Sigmoid colon (tissue), 7 donors: ENCODE data around the gene JAKMIP1. TPM values are rescaled to one million over a fixed set of nuclear protein-coding genes. Genes with fewer than 3 reads are reported as not detected.

Source experiments
- DNase-seq: peaks from one replicate; pipeline ENCODE4 v3.0.0-alpha.2; 2019
- H3K27ac ChIP-seq, 4 donors: fragments of 200-600 bp; sonication (generic); one replicate each; pipeline ENCODE4 v1.5.1; 2016 to 2019; ENCODE audit warnings: mild to moderate bottlenecking in 1 of 4
- H3K27me3 ChIP-seq, 3 donors: fragments of 200-600 bp; sonication (generic); one replicate each; pipeline ENCODE4 v1.5.1; 2019; ENCODE audit warnings: mild to moderate bottlenecking in 1 of 3
- H3K36me3 ChIP-seq, 4 donors: fragments of 200-600 bp; sonication (generic); one replicate each; pipeline ENCODE4 v1.5.1; 2016 to 2019
- H3K4me1 ChIP-seq, 4 donors: fragments of 200-600 bp; sonication (generic); one replicate each; pipeline ENCODE4 v1.5.1; 2017 to 2019
- H3K4me3 ChIP-seq, 4 donors: fragments of 200-600 bp; sonication (generic); one replicate each; pipeline ENCODE4 v1.5.1; 2017 to 2019; ENCODE audit warnings: mild to moderate bottlenecking in 2 of 4, moderate library complexity in 1 of 4
- H3K9me3 ChIP-seq, 4 donors: fragments of 200-600 bp in 3 of 4; sonication (generic) in 3 of 4; one replicate each; pipeline versions ENCODE4 v1.5.1 to v1.6.1; 2013 to 2019
- CTCF ChIP-seq, 4 experiments: fragments of 450-650 bp in 3 of 4; fragments of 200-600 bp in 1 of 4; IDR thresholded peaks; one replicate each; pipeline ENCODE4 v1.5.1; 2016 to 2019; ENCODE audit warnings: antibody characterized with exemption in 4 of 4, mild to moderate bottlenecking in 3 of 4, moderate library complexity in 2 of 4
- EP300 ChIP-seq, 4 donors: sonication (generic); formaldehyde crosslinking; IDR thresholded peaks; one replicate each; pipeline ENCODE4 v1.6.1; 2017; ENCODE audit warnings: antibody characterized with exemption in 4 of 4
- POLR2A ChIP-seq, 2 donors: fragments of 450-650 bp; IDR thresholded peaks; one replicate each; pipeline ENCODE4 v1.6.1; 2016; ENCODE audit warnings: antibody characterized with exemption in 2 of 2, mild to moderate bottlenecking in 2 of 2, moderate library complexity in 2 of 2
- POLR2AphosphoS5 ChIP-seq, 4 donors: sonication (generic); formaldehyde crosslinking; IDR thresholded peaks; one replicate each; pipeline ENCODE4 v1.6.1; 2017; ENCODE audit warnings: antibody characterized with exemption in 4 of 4
- WGBS, 2 donors: extraction: QIAGEN DNeasy Blood & Tissue Kit; methylation state at CpG; one replicate each; pipeline ENCODE4 v1.1.7; 2013; 5-methylcytosine and 5-hydroxymethylcytosine counted together
- intact Hi-C: fragments of 100-400 bp; cut with DNase I; formaldehyde crosslinking; loops from one replicate; pipeline ENCODE4 v1.15.1; 2023
- polyA plus RNA-seq, 3 donors: library from polyadenylated mRNA; stranded (reverse); fragments of 200-250 nt; gene quantifications; one replicate each; pipeline ENCODE4 v1.2.3, GENCODE V29; 2013
- total RNA-seq, 4 donors: library from RNA; depleted of rRNA; stranded (reverse); fragments of >200 nt; gene quantifications; one replicate each; pipeline ENCODE4 v1.1.0, GENCODE V29; 2016
- donor health status: healthy with polysubstance abuse.
- donor health status: Bipolar disorder and iron deficiency.
- donor health status: healthy.

The JAKMIP1 gene
- total and polyA plus RNA-seq, 7 donors, result 0.49 to 3.9 (median 1.8) TPM; not detected in 2

GRCh38 chr4:5992171-5992827 lies 208.1 kb downstream of the JAKMIP1 start:
- no peaks in the 10 kb centered on the region for H3K4me1 ChIP-seq
- H3K27ac ChIP-seq, result no peak overlapping the region
- H3K27me3 ChIP-seq, result peaks cover 0 to 53% (median 0%) of the 10 kb centered on the region in 3 donors
- no peak overlapping the region for H3K4me3 ChIP-seq
- DNase-seq, result peak; percentile 48
- no peaks in the 10 kb centered on the region for H3K36me3 ChIP-seq
- WGBS, 2 donors, result 77 to 81% methylated on average over 17 of the region's 17 CpGs
- H3K9me3 ChIP-seq, result no peaks in the 10 kb centered on the region
- TF ChIP-seq POLR2AphosphoS5 (IDR thresholded peaks at IDR 0.05), result no peak
- TF ChIP-seq EP300 (IDR thresholded peaks at IDR 0.05), result no peak
- no peak for TF ChIP-seq CTCF (IDR thresholded peaks at IDR 0.05)
- no peak for TF ChIP-seq POLR2A (IDR thresholded peaks at IDR 0.05)
- intact Hi-C loops, result no loop called here

DNA sequence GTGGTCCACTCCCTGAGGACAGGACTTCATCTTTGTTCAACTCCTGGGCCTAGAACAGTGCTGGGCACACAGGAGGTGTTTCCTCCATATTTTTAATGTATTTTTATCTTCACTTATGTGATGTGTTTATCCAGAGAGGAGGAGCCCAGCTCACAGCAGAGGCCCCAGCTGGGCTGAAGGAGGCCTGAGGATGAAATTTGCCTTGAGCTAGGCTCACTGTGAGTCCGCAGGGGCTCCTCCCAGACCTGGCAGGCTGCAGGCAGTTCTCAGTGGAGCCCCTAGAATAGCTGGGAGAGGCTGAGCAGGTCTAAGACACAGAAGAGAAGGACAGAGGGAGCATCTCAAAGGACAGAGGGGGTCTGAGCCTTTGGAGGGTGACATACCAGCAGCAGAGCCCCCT lies 208.9 kb downstream of the JAKMIP1 start:
- peaks cover 0 to 53% (median 0%) of the 10 kb centered on the region in 3 donors for H3K27me3 ChIP-seq
- WGBS, 2 donors, result 15 to 42% methylated on average over 1 of the region's 1 CpG
- no peak for TF ChIP-seq POLR2A (IDR thresholded peaks at IDR 0.05)
- TF ChIP-seq EP300 (IDR thresholded peaks at IDR 0.05), result no peak
- no peak for TF ChIP-seq CTCF (IDR thresholded peaks at IDR 0.05)
- no peak for TF ChIP-seq POLR2AphosphoS5 (IDR thresholded peaks at IDR 0.05)
- intact Hi-C loops, result no loop called here
- H3K27ac ChIP-seq, result no peak overlapping the region
- no peaks in the 10 kb centered on the region for H3K4me1 ChIP-seq
- no peaks in the 10 kb centered on the region for H3K9me3 ChIP-seq
- no peak overlapping the region for H3K4me3 ChIP-seq
- DNase-seq, result peak; percentile 15
- no peaks in the 10 kb centered on the region for H3K36me3 ChIP-seq

DNA sequence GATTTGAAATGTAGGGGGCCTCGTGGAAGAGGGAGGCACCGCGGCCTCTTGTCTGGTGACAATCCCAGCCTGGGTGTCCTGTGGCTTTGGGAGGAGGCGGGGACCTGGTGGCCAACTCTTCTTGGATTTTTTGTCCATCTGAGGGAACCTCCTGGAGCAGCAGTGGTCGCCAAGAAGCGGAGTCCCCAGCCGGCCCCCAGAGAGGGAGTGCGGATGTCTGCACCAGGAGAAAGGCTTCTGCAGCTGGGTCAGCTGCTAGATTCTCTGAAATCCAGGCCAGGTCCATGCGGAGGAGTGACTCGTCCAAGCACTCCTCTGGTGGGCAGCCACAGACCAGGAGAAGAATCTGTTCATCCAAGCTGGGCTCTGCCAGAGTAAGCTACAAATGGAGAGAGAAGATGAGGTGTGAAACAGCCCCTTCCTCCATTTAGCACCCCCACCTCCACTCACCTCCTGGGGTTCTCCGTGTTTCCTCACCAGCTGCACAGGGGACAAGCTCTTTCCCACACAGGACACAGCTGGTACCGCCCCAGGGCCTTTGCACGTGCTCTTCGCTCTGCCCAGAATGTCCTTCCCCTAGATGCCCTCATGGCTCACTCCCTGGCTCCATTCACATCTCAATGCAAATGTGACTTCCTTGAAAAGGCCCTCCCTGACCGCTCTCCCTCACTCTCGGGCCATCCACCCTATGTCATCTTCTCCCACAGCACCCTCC lies 209.7 kb downstream of the JAKMIP1 start:
- no peaks in the 10 kb centered on the region for H3K36me3 ChIP-seq
- no peaks in the 10 kb centered on the region for H3K4me1 ChIP-seq
- intact Hi-C loops, result no loop called here
- DNase-seq, result peak; percentile 52
- no peak overlapping the region for H3K4me3 ChIP-seq
- peaks cover 0 to 47% (median 0%) of the 10 kb centered on the region in 3 donors for H3K27me3 ChIP-seq
- no peaks in the 10 kb centered on the region for H3K9me3 ChIP-seq
- 83 to 84% methylated on average over 16 of the region's 16 CpGs for WGBS, 2 donors
- TF ChIP-seq EP300 (IDR thresholded peaks at IDR 0.05) (no peak), POLR2AphosphoS5 (IDR thresholded peaks at IDR 0.05) (no peak), CTCF (IDR thresholded peaks at IDR 0.05) (no peak), POLR2A (IDR thresholded peaks at IDR 0.05) (no peak)
- H3K27ac ChIP-seq, result no peak overlapping the region

GRCh38 chr4:5989236-5990225 lies 210.8 kb downstream of the JAKMIP1 start:
- H3K27me3 ChIP-seq, result peaks cover 0 to 42% (median 0%) of the 10 kb centered on the region in 3 donors
- WGBS, 2 donors, result 68 to 78% methylated on average over 18 of the region's 18 CpGs

More at GRCh38 chr4:5989236-5990225, 210.8 kb downstream of the JAKMIP1 start:
- Histone ChIP-seq H3K4me1 (no peaks in the 10 kb centered on the region), H3K9me3 (peaks cover 0 to 3% (median 0%) of the 10 kb centered on the region in 4 donors), H3K27ac (no peak overlapping the region), H3K36me3 (no peaks in the 10 kb centered on the region), H3K4me3 (no peak overlapping the region)
- DNase-seq, result peak; percentile 41
- TF ChIP-seq CTCF (IDR thresholded peaks at IDR 0.05) (no peak), POLR2AphosphoS5 (IDR thresholded peaks at IDR 0.05) (no peak)
- intact Hi-C loops, result no loop called here
